OCI-LY7 (cell line): ENCODE data around the gene HPCA. TPM values are rescaled to one million over a fixed set of nuclear protein-coding genes. Genes with fewer than 3 reads are reported as not detected.
"Not testable (repeated sequence)": the region's sequence is repeated elsewhere in the genome, so short reads cannot be mapped to it uniquely, and the experiment has no call there.

ENCODE experiments used
- BruUV-seq: library from RNA; stranded (reverse); fragments of 400-500 nt; replicated peaks from 2 replicates; lab custom pipeline; 2021; lab: Mats Ljungman, UMichigan
- CTCF ChIA-PET: fragments of 300-600 bp; sonication (Branson Sonifier 250); formaldehyde crosslinking; loops from one replicate; lab custom pipeline; 2022; ENCODE audit warnings: antibody characterized with exemption; ENCODE audit not compliant: unreplicated experiment; lab: Charles Lee
- POLR2A ChIA-PET: fragments of 300-600 bp; sonication (Branson Sonifier 250); formaldehyde crosslinking; loops from one replicate; lab custom pipeline; 2022; ENCODE audit warnings: antibody characterized with exemption; lab: Charles Lee
- DNase-seq: peaks from one replicate; pipeline ENCODE4 v3.0.0-alpha.2; 2015; ENCODE audit warnings: low spot score
- H2AFZ ChIP-seq: fragments of 200-600 bp; sonication (generic), shearing (Covaris generic); 2 replicates; pipeline ENCODE4 v1.6.1; 2014; ENCODE audit warnings: mild to moderate bottlenecking, antibody characterized with exemption, low read length, moderate library complexity
- H3K27ac ChIP-seq: fragments of 200-600 bp; sonication (generic); 2 replicates; pipeline ENCODE4 v1.5.1; 2014; ENCODE audit warnings: mixed run types, low read depth, mild to moderate bottlenecking, moderate library complexity, low read length, inconsistent platforms; ENCODE audit not compliant: poor library complexity, severe bottlenecking
- H3K36me3 ChIP-seq: fragments of 200-600 bp; sonication (generic); 2 replicates; pipeline ENCODE4 v1.6.1; 2014; ENCODE audit warnings: mild to moderate bottlenecking, antibody characterized with exemption, low read length, moderate library complexity, mixed read lengths; ENCODE audit not compliant: insufficient read depth
- H3K4me1 ChIP-seq: fragments of 200-600 bp; sonication (generic); 2 replicates; pipeline ENCODE4 v1.5.1; 2014; ENCODE audit warnings: mild to moderate bottlenecking, low read length; ENCODE audit not compliant: insufficient read depth, poor library complexity, severe bottlenecking
- H3K4me2 ChIP-seq: fragments of 200-600 bp; sonication (generic); 2 replicates; pipeline ENCODE4 v1.6.1; 2014; ENCODE audit warnings: mild to moderate bottlenecking, low read length
- H3K4me3 ChIP-seq: fragments of 200-600 bp; sonication (generic); 2 replicates; pipeline ENCODE4 v1.5.1; 2014; ENCODE audit warnings: mild to moderate bottlenecking, low read depth, low read length; ENCODE audit not compliant: poor library complexity, severe bottlenecking
- H3K79me2 ChIP-seq: fragments of 200-600 bp; sonication (generic); 2 replicates; pipeline ENCODE4 v1.6.1; 2016; ENCODE audit warnings: low read depth, mild to moderate bottlenecking, low read length, moderate library complexity, mixed read lengths; ENCODE audit not compliant: insufficient read depth
- H3K9me2 ChIP-seq: fragments of 200-600 bp; sonication (generic); 2 replicates; pipeline ENCODE4 v1.6.1; 2016; ENCODE audit warnings: mild to moderate bottlenecking, low read length, mixed read lengths; ENCODE audit not compliant: insufficient read depth
- H3K9me3 ChIP-seq: fragments of 200-600 bp; sonication (generic); 2 replicates; pipeline ENCODE4 v1.6.1; 2014; ENCODE audit warnings: mild to moderate bottlenecking, mixed run types, low read length, mixed read lengths
- H4K20me1 ChIP-seq: fragments of 200-600 bp; sonication (generic); 2 replicates; pipeline ENCODE4 v1.6.1; 2014; ENCODE audit warnings: mild to moderate bottlenecking, antibody characterized with exemption, low read length, moderate library complexity, mixed read lengths; ENCODE audit not compliant: insufficient read depth
- CTCF ChIP-seq: fragments of 200-600 bp; sonication (generic); conservative IDR thresholded peaks from 2 replicates; pipeline ENCODE4 v1.5.1; 2014; ENCODE audit warnings: mild to moderate bottlenecking, antibody characterized with exemption, low read length, moderate library complexity, mixed read lengths
- EZH2phosphoT487 ChIP-seq: fragments of 200-600 bp; sonication (generic); IDR thresholded peaks from 2 replicates; pipeline ENCODE4 v1.6.1; 2018; ENCODE audit warnings: low read depth, borderline replicate concordance, mild to moderate bottlenecking, mixed run types, antibody characterized with exemption, low read length, moderate library complexity, mixed read lengths
- intact Hi-C: fragments of 100-400 bp; cut with micrococcal nuclease; formaldehyde crosslinking; loops from one replicate; pipeline ENCODE4 v1.10.0; 2022; ENCODE audit not compliant: unreplicated experiment
- total RNA-seq, 2 experiments: library from RNA; depleted of rRNA in 1 of 2; stranded (reverse); fragments of >200 nt in 1 of 2; shearing (Covaris generic) in 1 of 2; gene quantifications; 2 replicates each; pipeline ENCODE4 v1.2.3, GENCODE V29; 2014 to 2022

Gene HPCA
- total RNA-seq, 2 experiments from 2014 or later = 0.36 to 3.3 TPM

- Histone ChIP-seq H3K9me2 (no peaks in the 10 kb centered on the region), H3K9me3 (no peaks in the 10 kb centered on the region), H3K79me2 (no peaks in the 10 kb centered on the region), H3K4me2 (no peak overlapping the region), H3K27ac (no peak overlapping the region), H3K4me3 (no peak overlapping the region), H3K4me1 (peaks cover 5% of the 10 kb centered on the region), H3K36me3 (no peaks in the 10 kb centered on the region), H4K20me1 (no peaks in the 10 kb centered on the region), H2AFZ (no peak overlapping the region)
- intact Hi-C loops = no loop called here
- POLR2A ChIA-PET = interaction anchor here (0.6 to 0.7 kb wide), 2 partner anchors 56 to 392 kb away, joined by 3 to 4 read pairs; no protein-coding TSS in a partner anchor
- TF ChIP-seq EZH2phosphoT487 = no peak
- TF ChIP-seq CTCF = no peak
- DNase-seq = no peak
- no TSS peak for BruUV-seq
- CTCF ChIA-PET = no interaction called here
Observed at GRCh38 chr1:32903991-32904785, 17.9 kb downstream of the HPCA start.

GRCh38 chr1:32904797-32905196 lies 18.5 kb downstream of the HPCA start:
- Histone ChIP-seq H3K36me3 (no peaks in the 10 kb centered on the region), H3K27ac (no peak overlapping the region), H3K4me3 (no peak overlapping the region), H3K4me2 (no peak overlapping the region), H4K20me1 (no peaks in the 10 kb centered on the region), H2AFZ (no peak overlapping the region), H3K9me2 (no peaks in the 10 kb centered on the region), H3K4me1 (peaks cover 5% of the 10 kb centered on the region), H3K9me3 (no peaks in the 10 kb centered on the region), H3K79me2 (no peaks in the 10 kb centered on the region)
- ChIA-PET POLR2A (no interaction called here), CTCF (no interaction called here)
- TF ChIP-seq EZH2phosphoT487 (no peak), CTCF (no peak)
- intact Hi-C loops = no loop called here
- no peak for DNase-seq
- no TSS peak for BruUV-seq

GRCh38 chr1:32905588-32905987 lies 19.3 kb downstream of the HPCA start:
- POLR2A ChIA-PET, DNase-seq, H4K20me1 ChIP-seq, H3K9me2 ChIP-seq, H3K27ac ChIP-seq, intact Hi-C loops, CTCF ChIA-PET, BruUV-seq, H3K4me3 ChIP-seq, H3K4me1 ChIP-seq, H3K4me2 ChIP-seq, H3K9me3 ChIP-seq, H3K36me3 ChIP-seq, H3K79me2 ChIP-seq, H2AFZ ChIP-seq: not testable (repeated sequence)
